ENCODE results near the gene OR6M1. TPM values are rescaled to one million over a fixed set of nuclear protein-coding genes. Genes with fewer than 3 reads are reported as not detected.

OR6M1 gene, protein sequence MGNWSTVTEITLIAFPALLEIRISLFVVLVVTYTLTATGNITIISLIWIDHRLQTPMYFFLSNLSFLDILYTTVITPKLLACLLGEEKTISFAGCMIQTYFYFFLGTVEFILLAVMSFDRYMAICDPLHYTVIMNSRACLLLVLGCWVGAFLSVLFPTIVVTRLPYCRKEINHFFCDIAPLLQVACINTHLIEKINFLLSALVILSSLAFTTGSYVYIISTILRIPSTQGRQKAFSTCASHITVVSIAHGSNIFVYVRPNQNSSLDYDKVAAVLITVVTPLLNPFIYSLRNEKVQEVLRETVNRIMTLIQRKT
- not detected in 2 replicates for total RNA-seq (2014; rRNA removed; shearing (Covaris generic))

GRCh38 chr11:123806249-123806648, at the start of gene OR6M1:
TSS of gene OR6M1 (minus strand) at chr11:123806349. CDS start at chr11:123806349, 0 bp downstream.
- in situ Hi-C loops (cut with HindIII; ENCODE audit: low sequenced_read_pairs), result no loop called here

DNA sequence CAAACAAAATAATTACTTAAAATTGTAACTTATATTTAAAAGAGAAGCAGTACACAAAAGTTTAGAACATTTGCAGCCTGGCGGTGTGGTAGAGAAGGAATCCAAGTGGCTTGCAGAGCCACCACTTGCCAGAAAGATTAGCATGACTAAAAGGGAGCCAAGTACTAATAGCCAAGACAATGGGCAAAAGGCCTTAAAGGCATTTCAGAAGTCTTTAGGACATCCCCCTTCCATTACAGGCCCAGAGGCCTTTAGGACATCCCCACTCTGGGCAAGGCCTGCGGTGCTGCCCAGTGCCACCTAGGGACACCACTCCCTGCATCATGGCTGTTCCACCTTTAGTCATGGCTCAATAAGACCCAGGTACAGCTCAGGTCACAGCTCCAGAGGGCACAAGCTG, 46.9 kb upstream of the OR6M1 start:
- DNase-seq (ENCODE audit: low spot score), result no peak
- in situ Hi-C loops (cut with HindIII; ENCODE audit: low sequenced_read_pairs), result no loop called here

More at GRCh38 chr11:123806249-123806648, at the start of gene OR6M1:
- DNase-seq (ENCODE audit: low spot score), result no peak

- in situ Hi-C loops (cut with HindIII; ENCODE audit: low sequenced_read_pairs), result no loop called here
- no peak for DNase-seq (ENCODE audit: low spot score)
Measured at GRCh38 chr11:123852321-123852720, 46.2 kb upstream of the OR6M1 start.

- in situ Hi-C loops (cut with HindIII; ENCODE audit: low sequenced_read_pairs), result no loop called here
- no peak for DNase-seq (ENCODE audit: low spot score)
Measured at GRCh38 chr11:123851110-123851509, 45.0 kb upstream of the OR6M1 start.

DNA sequence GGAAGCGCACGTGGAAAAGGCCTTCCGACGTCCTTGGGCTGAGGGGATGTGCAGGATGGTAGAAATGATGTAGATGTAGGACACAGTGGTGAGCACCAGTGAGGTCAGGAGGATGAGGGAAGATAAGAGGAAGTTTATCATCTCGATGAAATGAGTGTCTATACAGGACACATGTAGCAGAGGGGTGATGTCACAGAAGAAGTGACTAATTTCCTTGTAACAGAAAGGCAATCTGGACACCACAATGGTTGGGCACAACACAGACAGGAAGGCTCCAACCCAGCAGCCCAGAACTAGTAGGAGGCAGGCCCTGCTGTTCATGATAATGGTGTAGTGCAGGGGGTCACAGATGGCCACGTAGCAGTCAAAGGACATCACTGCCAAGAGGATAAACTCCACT, 35.0 kb upstream of the OR6M1 start:
- DNase-seq (ENCODE audit: low spot score), result no peak
- in situ Hi-C loops (cut with HindIII; ENCODE audit: low sequenced_read_pairs), result no loop called here

GRCh38 chr11:123839131-123839530, 33.0 kb upstream of the OR6M1 start:
- in situ Hi-C loops (cut with HindIII; ENCODE audit: low sequenced_read_pairs), result no loop called here
- DNase-seq (ENCODE audit: low spot score), result no peak

DNA sequence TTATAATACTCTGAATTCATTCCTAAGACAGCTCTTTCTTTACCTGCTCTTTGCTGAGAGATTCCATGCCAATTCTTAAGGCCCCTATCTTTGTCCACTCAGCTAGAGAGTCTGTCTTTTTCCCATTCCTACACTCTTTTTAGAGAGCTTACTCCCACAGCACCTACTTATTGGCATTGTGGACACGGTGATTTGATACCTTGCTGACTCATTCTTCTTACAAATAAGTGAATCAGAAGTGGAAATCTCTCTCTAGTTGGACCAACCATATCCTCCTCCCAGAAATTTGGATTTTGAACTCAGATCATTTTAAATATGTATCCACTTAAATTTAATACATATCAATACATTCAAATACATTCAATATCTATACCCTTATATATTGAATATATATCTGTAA, 32.5 kb upstream of the OR6M1 start:
- in situ Hi-C loops (cut with HindIII; ENCODE audit: low sequenced_read_pairs), result no loop called here
- no peak for DNase-seq (ENCODE audit: low spot score)

GRCh38 chr11:123838199-123838598, 32.0 kb upstream of the OR6M1 start:
- in situ Hi-C loops (cut with HindIII; ENCODE audit: low sequenced_read_pairs), result no loop called here
- DNase-seq (ENCODE audit: low spot score), result no peak

GRCh38 chr11:123833095-123833494, 26.9 kb upstream of the OR6M1 start:
- DNase-seq (ENCODE audit: low spot score), result no peak
- in situ Hi-C loops (cut with HindIII; ENCODE audit: low sequenced_read_pairs), result no loop called here

DNA sequence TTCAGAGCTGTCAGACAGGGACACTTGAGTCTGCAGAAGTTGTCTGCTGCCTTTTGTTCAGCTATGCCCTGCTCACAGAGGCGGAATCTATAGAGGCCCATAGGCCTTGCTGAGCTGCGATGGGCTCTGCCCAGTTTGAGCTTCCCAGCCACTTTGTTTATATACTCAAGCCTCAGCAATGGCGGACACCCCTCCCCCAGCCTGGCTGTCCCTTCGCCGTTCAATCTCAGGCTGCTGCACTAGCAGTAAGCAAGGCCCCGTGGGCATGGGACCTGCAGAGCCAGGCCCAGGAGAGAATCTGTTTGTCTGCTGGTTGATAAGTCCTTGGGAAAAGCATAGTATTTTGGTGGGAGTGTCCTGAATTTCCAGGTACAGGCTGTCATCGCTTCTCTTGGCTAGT, 23.6 kb upstream of the OR6M1 start:
- in situ Hi-C loops (cut with HindIII; ENCODE audit: low sequenced_read_pairs), result no loop called here

DNA sequence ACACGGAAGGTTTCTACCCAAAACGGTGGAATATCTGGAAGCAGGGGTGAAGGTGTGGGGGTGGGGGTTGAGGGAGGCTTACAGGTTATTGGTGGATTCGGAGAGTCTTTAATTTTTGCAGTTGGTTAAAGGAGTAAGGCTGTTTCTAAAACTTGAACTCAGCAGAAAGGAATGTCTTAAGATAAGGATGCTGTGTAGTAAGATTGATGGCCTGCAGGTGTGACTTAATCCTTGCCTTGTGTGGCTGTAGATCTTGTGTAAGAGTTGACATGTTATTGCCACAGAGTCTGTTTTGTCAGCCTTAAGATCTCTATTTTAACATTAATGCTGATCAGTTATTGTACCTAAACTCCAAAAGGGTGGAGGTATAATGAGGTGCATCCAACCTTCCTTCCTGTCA, 16.4 kb upstream of the OR6M1 start:
- in situ Hi-C loops (cut with HindIII; ENCODE audit: low sequenced_read_pairs), result no loop called here
- no peak for DNase-seq (ENCODE audit: low spot score)

More for the DNA sequence above, 23.6 kb upstream of the OR6M1 start:
- no peak for DNase-seq (ENCODE audit: low spot score)

- DNase-seq (ENCODE audit: low spot score), result no peak
- in situ Hi-C loops (cut with HindIII; ENCODE audit: low sequenced_read_pairs), result no loop called here
Measured at GRCh38 chr11:123822032-123822431, 15.9 kb upstream of the OR6M1 start.

DNA sequence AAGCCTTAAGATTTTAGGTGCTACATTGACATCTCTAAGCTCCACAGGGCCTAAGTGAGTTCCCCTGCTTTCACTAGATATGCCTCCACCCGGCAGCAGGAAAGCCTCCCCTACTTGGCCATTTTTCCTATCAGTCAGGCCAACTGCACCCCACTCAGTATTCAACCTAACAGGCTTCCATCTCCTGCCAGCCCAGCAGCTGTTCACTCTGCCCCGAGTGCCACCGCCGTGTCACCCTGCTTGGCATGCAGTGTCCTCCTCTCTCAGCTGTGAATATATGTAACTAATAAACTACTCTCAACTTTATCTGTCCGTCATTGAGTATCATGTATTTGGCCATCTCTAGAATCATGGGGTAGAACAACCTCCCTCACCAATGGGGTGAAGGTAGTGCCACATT, 9.0 kb upstream of the OR6M1 start:
- no peak for DNase-seq (ENCODE audit: low spot score)
- in situ Hi-C loops (cut with HindIII; ENCODE audit: low sequenced_read_pairs), result no loop called here

DNA sequence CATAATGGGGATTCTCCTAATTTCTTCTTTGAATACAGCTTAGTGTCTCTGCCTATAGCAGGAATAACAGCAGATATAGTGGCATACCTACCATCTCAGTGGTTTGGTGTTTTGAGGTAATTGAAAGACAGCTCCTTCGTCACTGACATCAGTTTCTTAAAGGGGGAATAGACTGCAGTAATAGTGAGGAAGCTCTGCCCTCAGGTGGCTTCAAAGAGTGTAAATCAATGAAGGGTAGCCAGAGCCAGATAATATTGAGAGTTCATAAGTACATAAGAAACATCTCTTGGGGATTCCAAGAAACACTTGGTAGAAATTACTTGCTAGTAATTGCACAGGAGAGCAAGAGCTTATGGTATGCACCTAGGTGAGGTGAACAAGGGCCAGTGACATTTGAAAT, 4.4 kb downstream of the OR6M1 start:
- no peak for DNase-seq (ENCODE audit: low spot score)
- in situ Hi-C loops (cut with HindIII; ENCODE audit: low sequenced_read_pairs), result no loop called here

- in situ Hi-C loops (cut with HindIII; ENCODE audit: low sequenced_read_pairs), result no loop called here
- DNase-seq (ENCODE audit: low spot score), result no peak
Measured at GRCh38 chr11:123800036-123800435, 6.1 kb downstream of the OR6M1 start.

DNA sequence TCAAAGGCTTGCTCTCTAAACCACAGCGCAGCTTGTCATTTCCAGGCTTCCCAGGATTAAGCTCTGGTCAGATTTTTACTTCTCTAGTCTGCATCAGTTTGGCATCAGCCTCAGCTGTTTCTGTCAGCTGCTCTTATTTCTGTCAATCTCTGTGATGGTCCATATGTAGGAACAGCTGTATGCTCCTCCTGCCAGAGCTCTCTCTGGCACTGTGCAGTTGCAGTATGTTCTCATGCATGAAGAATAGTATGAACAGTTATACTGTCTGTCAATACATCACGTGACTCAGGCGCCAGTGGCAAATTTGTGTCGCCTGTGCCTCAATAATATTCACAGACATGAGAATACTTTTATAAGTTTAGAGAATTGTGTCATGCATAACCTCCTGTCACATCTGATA, 6.7 kb downstream of the OR6M1 start:
- DNase-seq (ENCODE audit: low spot score), result no peak
- in situ Hi-C loops (cut with HindIII; ENCODE audit: low sequenced_read_pairs), result no loop called here

DNA sequence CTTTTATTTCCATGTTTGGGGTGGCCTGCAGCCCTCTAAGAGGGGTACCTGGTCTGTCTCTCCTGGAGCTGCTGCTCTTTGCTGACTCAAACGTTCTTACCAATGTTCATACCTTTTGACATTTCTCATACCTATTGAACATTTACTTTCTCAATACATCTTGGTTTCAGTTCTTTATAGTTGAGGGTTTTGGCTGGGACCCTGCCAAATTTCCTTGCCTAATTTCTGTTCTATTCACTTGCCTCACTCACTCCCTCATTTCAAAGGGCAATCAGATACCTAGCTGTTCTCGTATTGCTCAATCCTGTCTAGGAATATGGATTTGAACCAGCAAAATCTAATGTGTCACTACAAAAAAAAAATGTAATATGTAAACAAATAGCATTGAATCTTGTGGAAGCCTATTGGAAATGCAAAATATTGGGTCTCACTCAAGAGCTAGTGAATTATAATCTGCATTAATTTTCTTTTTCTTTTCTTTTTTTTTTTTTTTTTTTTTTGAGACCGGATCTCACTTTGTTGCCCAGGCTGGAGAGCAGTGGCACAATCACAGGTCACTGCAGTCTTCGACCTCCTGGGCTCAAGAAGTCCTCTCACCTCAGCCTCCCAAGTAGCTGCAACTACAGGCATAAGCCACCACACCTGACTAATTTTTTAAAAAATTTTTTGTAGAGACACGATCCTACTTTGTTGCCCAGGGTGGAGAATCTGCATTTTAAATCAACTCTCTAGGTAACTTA, 7.5 kb downstream of the OR6M1 start:
- DNase-seq (ENCODE audit: low spot score), result no peak
- in situ Hi-C loops (cut with HindIII; ENCODE audit: low sequenced_read_pairs), result no loop called here

GRCh38 chr11:123798079-123798478, 8.1 kb downstream of the OR6M1 start:
- in situ Hi-C loops (cut with HindIII; ENCODE audit: low sequenced_read_pairs), result no loop called here
- no peak for DNase-seq (ENCODE audit: low spot score)

GRCh38 chr11:123797541-123797940, 8.6 kb downstream of the OR6M1 start:
- DNase-seq (ENCODE audit: low spot score), result no peak
- in situ Hi-C loops (cut with HindIII; ENCODE audit: low sequenced_read_pairs), result no loop called here

GRCh38 chr11:123797114-123797513, 9.0 kb downstream of the OR6M1 start:
- no peak for DNase-seq (ENCODE audit: low spot score)
- in situ Hi-C loops (cut with HindIII; ENCODE audit: low sequenced_read_pairs), result no loop called here

DNA sequence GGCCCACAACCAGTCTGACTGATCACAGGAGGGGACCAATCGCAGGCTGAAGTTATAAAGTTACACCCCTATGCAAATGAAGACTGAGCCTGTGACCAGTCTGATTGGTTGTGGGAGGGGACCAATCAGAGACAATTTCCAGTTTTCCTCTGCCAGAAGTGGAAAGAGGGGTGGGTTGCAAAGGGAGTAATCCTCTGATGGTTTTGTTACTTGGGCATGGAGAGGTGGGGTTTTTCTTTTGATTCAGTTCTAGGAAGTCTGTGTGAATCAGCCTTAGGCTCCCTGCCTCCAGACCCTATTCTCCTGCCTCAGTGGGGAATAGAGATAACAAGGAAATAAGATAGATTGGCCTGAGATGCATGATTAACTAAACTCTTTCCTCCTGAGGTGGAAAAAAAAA, 9.9 kb downstream of the OR6M1 start:
- DNase-seq (ENCODE audit: low spot score), result no peak
- in situ Hi-C loops (cut with HindIII; ENCODE audit: low sequenced_read_pairs), result no loop called here

All from G401 (cell line).